OCI-LY7 (cell line): ENCODE results near the gene MIEN1.

Experiments used
- EZH2phosphoT487 ChIP-seq: fragments of 200-600 bp; sonication (generic); IDR thresholded peaks from 2 replicates; pipeline ENCODE4 v1.6.1; 2018; ENCODE audit warnings: low read depth, borderline replicate concordance, mild to moderate bottlenecking, mixed run types, antibody characterized with exemption, low read length, moderate library complexity, mixed read lengths
- TF ChIP-seq, protein P1 (sequence below): fragments of 200-600 bp; sonication (generic); conservative IDR thresholded peaks from 2 replicates; pipeline ENCODE4 v1.5.1; 2014; ENCODE audit warnings: mild to moderate bottlenecking, antibody characterized with exemption, low read length, moderate library complexity, mixed read lengths

DNA sequence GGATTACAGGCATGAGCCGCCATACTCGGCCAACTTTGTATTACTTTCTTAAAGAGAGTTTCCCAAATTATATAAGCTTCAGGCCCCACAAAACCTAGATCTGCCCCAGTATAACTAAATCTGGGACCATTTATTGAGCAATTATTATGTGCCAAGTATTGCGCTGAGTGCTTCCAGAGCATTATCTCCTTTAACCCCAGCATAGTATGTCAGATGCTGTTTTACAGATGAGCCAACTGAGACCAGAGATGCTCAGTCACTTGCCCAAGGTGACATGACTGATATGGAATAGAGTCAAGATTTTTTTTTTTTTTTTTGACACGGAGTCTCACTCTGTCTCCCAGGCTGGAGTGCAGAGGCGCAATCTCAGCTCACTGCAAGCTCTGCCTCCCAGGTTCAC, 32.4 kb downstream of the MIEN1 start:
- TF ChIP-seq, protein P1, sequence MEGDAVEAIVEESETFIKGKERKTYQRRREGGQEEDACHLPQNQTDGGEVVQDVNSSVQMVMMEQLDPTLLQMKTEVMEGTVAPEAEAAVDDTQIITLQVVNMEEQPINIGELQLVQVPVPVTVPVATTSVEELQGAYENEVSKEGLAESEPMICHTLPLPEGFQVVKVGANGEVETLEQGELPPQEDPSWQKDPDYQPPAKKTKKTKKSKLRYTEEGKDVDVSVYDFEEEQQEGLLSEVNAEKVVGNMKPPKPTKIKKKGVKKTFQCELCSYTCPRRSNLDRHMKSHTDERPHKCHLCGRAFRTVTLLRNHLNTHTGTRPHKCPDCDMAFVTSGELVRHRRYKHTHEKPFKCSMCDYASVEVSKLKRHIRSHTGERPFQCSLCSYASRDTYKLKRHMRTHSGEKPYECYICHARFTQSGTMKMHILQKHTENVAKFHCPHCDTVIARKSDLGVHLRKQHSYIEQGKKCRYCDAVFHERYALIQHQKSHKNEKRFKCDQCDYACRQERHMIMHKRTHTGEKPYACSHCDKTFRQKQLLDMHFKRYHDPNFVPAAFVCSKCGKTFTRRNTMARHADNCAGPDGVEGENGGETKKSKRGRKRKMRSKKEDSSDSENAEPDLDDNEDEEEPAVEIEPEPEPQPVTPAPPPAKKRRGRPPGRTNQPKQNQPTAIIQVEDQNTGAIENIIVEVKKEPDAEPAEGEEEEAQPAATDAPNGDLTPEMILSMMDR = no peak
- no peak for TF ChIP-seq EZH2phosphoT487
